GM23338 (cell line): ENCODE measurements around the gene CCS. TPM values are rescaled to one million over a fixed set of nuclear protein-coding genes. Genes with fewer than 3 reads are reported as not detected.

Experiments used
- ATAC-seq: fragments of 200-7000 bp; cut with Tn5 transposase; 3 replicates; pipeline ENCODE4 v1.9.1; 2020
- DNase-seq: peaks from one replicate; pipeline ENCODE4 v3.0.0-alpha.2; 2015; ENCODE audit warnings: low spot score
- H2AFZ ChIP-seq: fragments of 200-600 bp; sonication (generic); 2 replicates; pipeline ENCODE4 v1.8.0; 2016; ENCODE audit warnings: antibody characterized with exemption, mild to moderate bottlenecking, moderate library complexity
- H3F3A ChIP-seq: fragments of 200-600 bp; sonication (generic); replicated peaks from 2 replicates; pipeline ENCODE4 v1.8.0; 2017; ENCODE audit warnings: antibody characterized with exemption, mixed run types, low read depth
- H3K27ac ChIP-seq: fragments of 200-600 bp; sonication (generic); 2 replicates; pipeline ENCODE4 v1.6.1; 2016; ENCODE audit warnings: low read depth
- H3K27me3 ChIP-seq: fragments of 200-600 bp; sonication (generic); 2 replicates; pipeline ENCODE4 v1.8.0; 2016; ENCODE audit warnings: mild to moderate bottlenecking, mixed run types, moderate library complexity; ENCODE audit not compliant: insufficient read depth
- H3K36me3 ChIP-seq: fragments of 200-600 bp; sonication (generic); 2 replicates; pipeline ENCODE4 v1.8.0; 2016; ENCODE audit warnings: mild to moderate bottlenecking; ENCODE audit not compliant: insufficient read depth
- H3K4me1 ChIP-seq: fragments of 200-600 bp; sonication (generic); 2 replicates; pipeline ENCODE4 v1.8.0; 2016; ENCODE audit warnings: mild to moderate bottlenecking, moderate library complexity; ENCODE audit not compliant: insufficient read depth
- H3K4me2 ChIP-seq: fragments of 200-600 bp; sonication (generic); 2 replicates; pipeline ENCODE4 v1.7.1; 2017; ENCODE audit warnings: mixed run types
- H3K4me3 ChIP-seq: fragments of 200-600 bp; sonication (generic); 2 replicates; pipeline ENCODE4 v1.6.1; 2016; ENCODE audit warnings: mixed run types
- H3K79me2 ChIP-seq: fragments of 200-600 bp; sonication (generic); replicated peaks from 2 replicates; pipeline ENCODE4 v1.8.0; 2017; ENCODE audit warnings: mild to moderate bottlenecking; ENCODE audit not compliant: insufficient read depth
- H3K9me2 ChIP-seq: fragments of 200-600 bp; sonication (generic); 2 replicates; pipeline ENCODE4 v1.8.0; 2017; ENCODE audit not compliant: insufficient read depth
- H4K20me1 ChIP-seq: fragments of 200-600 bp; sonication (generic); replicated peaks from 2 replicates; pipeline ENCODE4 v1.8.0; 2017; ENCODE audit warnings: mild to moderate bottlenecking; ENCODE audit not compliant: insufficient read depth
- H3K27ac Mint-ChIP-seq: 2 replicates; pipeline ENCODE4 v1.8.0; 2020; ENCODE audit warnings: inconsistent platforms, mild to moderate bottlenecking, moderate library complexity, mixed read lengths
- H3K27me3 Mint-ChIP-seq: 3 replicates; pipeline ENCODE4 v1.8.0; 2022; ENCODE audit warnings: low read depth, mild to moderate bottlenecking, moderate library complexity, mixed read lengths, inconsistent platforms; ENCODE audit not compliant: insufficient read depth, poor library complexity
- H3K36me3 Mint-ChIP-seq: 3 replicates; pipeline ENCODE4 v1.8.0; 2021; ENCODE audit warnings: low read depth, mild to moderate bottlenecking, inconsistent platforms, moderate library complexity, mixed read lengths
- H3K4me1 Mint-ChIP-seq: 3 replicates; pipeline ENCODE4 v1.8.0; 2020; ENCODE audit warnings: mild to moderate bottlenecking, inconsistent platforms, mixed read lengths
- H3K4me3 Mint-ChIP-seq: 3 replicates; pipeline ENCODE4 v1.8.0; 2021; ENCODE audit warnings: moderate library complexity, mild to moderate bottlenecking, inconsistent platforms, mixed read lengths
- H3K9me3 Mint-ChIP-seq: 3 replicates; pipeline ENCODE4 v1.8.0; 2020; ENCODE audit warnings: moderate library complexity, mild to moderate bottlenecking, inconsistent platforms, mixed read lengths
- CREB1 ChIP-seq: fragments of 250-450 bp; sonication (Bioruptor Pico); IDR thresholded peaks from 2 replicates; pipeline ENCODE4 v1.5.0; 2020; ENCODE audit warnings: low read depth, mild to moderate bottlenecking, moderate library complexity
- CTCF ChIP-seq, 2 experiments: fragments of 200-600 bp in 1 of 2; sonication (generic) in 1 of 2; conservative IDR thresholded peaks; 2 replicates each; pipeline versions ENCODE4 v1.5.1 to v1.6.1; 2016 to 2017; ENCODE audit warnings: antibody characterized with exemption in 2 of 2, low read depth in 2 of 2, mild to moderate bottlenecking in 2 of 2, moderate library complexity in 1 of 2
- ETS1 ChIP-seq: IDR thresholded peaks from 2 replicates; pipeline ENCODE4 v1.6.1; 2016; ENCODE audit warnings: antibody characterized with exemption
- EZH2 ChIP-seq: fragments of 200-600 bp; sonication (generic); IDR thresholded peaks from one replicate; pipeline ENCODE4 v1.8.0; 2017; ENCODE audit warnings: antibody characterized with exemption, mild to moderate bottlenecking, low read depth; ENCODE audit not compliant: unreplicated experiment
- EZH2phosphoT487 ChIP-seq: fragments of 200-600 bp; sonication (generic); IDR thresholded peaks from one replicate; pipeline ENCODE4 v1.8.1; 2018; ENCODE audit warnings: antibody characterized with exemption; ENCODE audit not compliant: unreplicated experiment
- JUNB ChIP-seq: IDR thresholded peaks from one replicate; pipeline ENCODE4 v1.6.1; 2016; ENCODE audit warnings: antibody characterized with exemption; ENCODE audit not compliant: unreplicated experiment
- NANOG ChIP-seq: IDR thresholded peaks from 2 replicates; pipeline ENCODE4 v1.6.1; 2016; ENCODE audit warnings: antibody characterized with exemption, borderline replicate concordance
- POLR2AphosphoS5 ChIP-seq: IDR thresholded peaks from 2 replicates; pipeline ENCODE4 v1.6.1; 2016; ENCODE audit warnings: antibody characterized with exemption, low read depth
- REST ChIP-seq: IDR thresholded peaks from one replicate; pipeline ENCODE4 v1.6.1; 2018; ENCODE audit warnings: antibody characterized with exemption; ENCODE audit not compliant: unreplicated experiment
- STAT1 ChIP-seq: IDR thresholded peaks from one replicate; pipeline ENCODE4 v1.6.1; 2016; ENCODE audit warnings: antibody characterized with exemption; ENCODE audit not compliant: unreplicated experiment
- ZNF114 ChIP-seq: fragments of 250-450 bp; sonication (Bioruptor Pico); IDR thresholded peaks from 2 replicates; pipeline ENCODE4 v1.5.0; 2020; ENCODE audit warnings: mild to moderate bottlenecking, moderate library complexity
- ZNF331 ChIP-seq: fragments of 250-450 bp; sonication (Bioruptor Pico); IDR thresholded peaks from 2 replicates; pipeline ENCODE4 v1.5.0; 2020; ENCODE audit warnings: low read depth, mild to moderate bottlenecking, moderate library complexity
- ZNF462 ChIP-seq: fragments of 250-450 bp; sonication (Bioruptor Pico); IDR thresholded peaks from 2 replicates; pipeline ENCODE4 v1.5.0; 2020; ENCODE audit warnings: mild to moderate bottlenecking, moderate library complexity
- polyA plus RNA-seq: library from polyadenylated mRNA; unstranded; fragments of >200 nt; fragmentation: Nextera tagmentation; extraction: Ambion mirVana; gene quantifications from 2 replicates; pipeline ENCODE4 v1.2.1, GENCODE V29; 2016
- total RNA-seq: library from RNA; depleted of rRNA; stranded (reverse); fragments of >200 nt; shearing (Covaris generic); gene quantifications from 2 replicates; pipeline ENCODE4 v1.2.3, GENCODE V29; 2014

Gene CCS
- total and polyA plus RNA-seq, 2 experiments from 2014 or later, result 36.1 to 60.7 TPM

GRCh38 chr11:66550887-66551286 lies 42.1 kb upstream of the CCS start:
- Histone ChIP-seq H3K27ac (no peak overlapping the region), H2AFZ (no peak overlapping the region), H3K9me2 (no peaks in the 10 kb centered on the region), H3K4me2 (no peak overlapping the region), H3K36me3 (no peaks in the 10 kb centered on the region), H3K4me1 (peaks cover 21% of the 10 kb centered on the region), H3K4me3 (no peak overlapping the region), H3K79me2 (no peaks in the 10 kb centered on the region), H3K27me3 (no peaks in the 10 kb centered on the region), H3F3A (no peaks in the 10 kb centered on the region), H4K20me1 (peaks cover 7% of the 10 kb centered on the region)
- DNase-seq, result no peak
- no peak overlapping the region for H3K27ac Mint-ChIP-seq
- H3K4me3 Mint-ChIP-seq, result no peak overlapping the region
- H3K36me3 Mint-ChIP-seq, result peaks cover 4% of the 10 kb centered on the region; the same call in 1 of the 3 replicates
- H3K27me3 Mint-ChIP-seq, result peaks cover 12% of the 10 kb centered on the region
- peaks cover 23% of the 10 kb centered on the region for H3K4me1 Mint-ChIP-seq
- H3K9me3 Mint-ChIP-seq, result no peaks in the 10 kb centered on the region
- TF ChIP-seq CTCF (conservative IDR thresholded peaks at IDR 0.05; ENCODE audit: low read depth in 2 of 2) (no peak), REST (no peak), STAT1 (no peak), CREB1 (no peak), JUNB (no peak), NANOG (no peak), EZH2phosphoT487 (no peak), EZH2 (no peak), ZNF114 (CRISPR knock-in tag) (no peak), ETS1 (no peak), ZNF462 (no peak), ZNF331 (no peak), POLR2AphosphoS5 (no peak)
- ATAC-seq, result no peak
